Sigmoid colon (tissue), 4 donors: Measurements from ENCODE around the gene KCNQ5.

Source experiments
- EP300 ChIP-seq, 4 donors: sonication (generic); formaldehyde crosslinking; IDR thresholded peaks; one replicate each; pipeline ENCODE4 v1.6.1; 2017; ENCODE audit warnings: antibody characterized with exemption in 4 of 4
- TF ChIP-seq, protein P1 (sequence below), 4 experiments: fragments of 450-650 bp in 3 of 4; fragments of 200-600 bp in 1 of 4; IDR thresholded peaks; one replicate each; pipeline ENCODE4 v1.5.1; 2016 to 2019; ENCODE audit warnings: antibody characterized with exemption in 4 of 4, mild to moderate bottlenecking in 3 of 4, moderate library complexity in 2 of 4

GRCh38 chr6:73203098-73203497, 581.2 kb downstream of the KCNQ5 start:
- TF ChIP-seq, protein P1, sequence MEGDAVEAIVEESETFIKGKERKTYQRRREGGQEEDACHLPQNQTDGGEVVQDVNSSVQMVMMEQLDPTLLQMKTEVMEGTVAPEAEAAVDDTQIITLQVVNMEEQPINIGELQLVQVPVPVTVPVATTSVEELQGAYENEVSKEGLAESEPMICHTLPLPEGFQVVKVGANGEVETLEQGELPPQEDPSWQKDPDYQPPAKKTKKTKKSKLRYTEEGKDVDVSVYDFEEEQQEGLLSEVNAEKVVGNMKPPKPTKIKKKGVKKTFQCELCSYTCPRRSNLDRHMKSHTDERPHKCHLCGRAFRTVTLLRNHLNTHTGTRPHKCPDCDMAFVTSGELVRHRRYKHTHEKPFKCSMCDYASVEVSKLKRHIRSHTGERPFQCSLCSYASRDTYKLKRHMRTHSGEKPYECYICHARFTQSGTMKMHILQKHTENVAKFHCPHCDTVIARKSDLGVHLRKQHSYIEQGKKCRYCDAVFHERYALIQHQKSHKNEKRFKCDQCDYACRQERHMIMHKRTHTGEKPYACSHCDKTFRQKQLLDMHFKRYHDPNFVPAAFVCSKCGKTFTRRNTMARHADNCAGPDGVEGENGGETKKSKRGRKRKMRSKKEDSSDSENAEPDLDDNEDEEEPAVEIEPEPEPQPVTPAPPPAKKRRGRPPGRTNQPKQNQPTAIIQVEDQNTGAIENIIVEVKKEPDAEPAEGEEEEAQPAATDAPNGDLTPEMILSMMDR (IDR thresholded peaks at IDR 0.05) = no peak
- TF ChIP-seq EP300 (IDR thresholded peaks at IDR 0.05) = no peak
